GM11168 (cell line): Measurements from ENCODE around the gene USP10.

Experiments used
- in situ Hi-C: fragments of 300-500 bp; cut with MboI; formaldehyde crosslinking; loops from one replicate; pipeline ENCODE4 v1.12.0; 2022; ENCODE audit warnings: low sequenced_read_pairs; ENCODE audit not compliant: unreplicated experiment

The USP10 gene

GRCh38 chr16:84694980-84695379 is 4.8 kb upstream of the USP10 start:
- in situ Hi-C loops = no loop called here

GRCh38 chr16:84699147-84699711 is 571 bp upstream of the USP10 start:
- in situ Hi-C loops = no loop called here

- in situ Hi-C loops = no loop called here
These were observed 873 bp downstream of the USP10 start for GRCh38 chr16:84700446-84701300.

- in situ Hi-C loops = no loop called here
These were observed 3.9 kb downstream of the USP10 start for GRCh38 chr16:84703681-84704080.

GRCh38 chr16:84704253-84704652 is 4.5 kb downstream of the USP10 start:
- in situ Hi-C loops = no loop called here

- in situ Hi-C loops = no loop called here
These were observed 7.1 kb downstream of the USP10 start for GRCh38 chr16:84706856-84707255.

GRCh38 chr16:84709609-84710008 is 9.8 kb downstream of the USP10 start:
- in situ Hi-C loops = no loop called here

GRCh38 chr16:84710686-84711085 is 10.9 kb downstream of the USP10 start:
- in situ Hi-C loops = no loop called here

GRCh38 chr16:84712138-84712671 is 12.4 kb downstream of the USP10 start:
- in situ Hi-C loops = no loop called here

- in situ Hi-C loops = no loop called here
These were observed 13.3 kb downstream of the USP10 start for GRCh38 chr16:84712801-84713775.

GRCh38 chr16:84714028-84714427 is 14.2 kb downstream of the USP10 start:
- in situ Hi-C loops = no loop called here

- in situ Hi-C loops = no loop called here
These were observed 15.6 kb downstream of the USP10 start for GRCh38 chr16:84715424-84715823.

GRCh38 chr16:84715854-84716253 is 16.1 kb downstream of the USP10 start:
- in situ Hi-C loops = no loop called here

GRCh38 chr16:84716740-84717139 is 16.9 kb downstream of the USP10 start:
- in situ Hi-C loops = no loop called here

- in situ Hi-C loops = no loop called here
These were observed 17.7 kb downstream of the USP10 start for GRCh38 chr16:84717484-84717883.

- in situ Hi-C loops = no loop called here
These were observed 20.4 kb downstream of the USP10 start for GRCh38 chr16:84720177-84720579.

GRCh38 chr16:84722068-84722467 is 22.3 kb downstream of the USP10 start:
- in situ Hi-C loops = no loop called here

GRCh38 chr16:84723906-84724305 is 24.1 kb downstream of the USP10 start:
- in situ Hi-C loops = no loop called here

- in situ Hi-C loops = loop anchor here (25.0 kb wide), 1 partner anchor 87 kb away; the partner anchor contains the start of gene KLHL36
These were observed 25.0 kb downstream of the USP10 start for GRCh38 chr16:84724606-84725309.
